Mucosa of rectum (tissue), 2 donors: ENCODE data around the gene TM7SF2.

Experiments
- H3K27ac ChIP-seq, 2 donors: one replicate each; pipeline ENCODE4 v1.7.0; 2013; ENCODE audit warnings: inconsistent platforms in 2 of 2, low read depth in 2 of 2, low read length in 2 of 2
- H3K27me3 ChIP-seq, 2 donors: one replicate each; pipeline ENCODE4 v1.7.0; 2013; ENCODE audit warnings: low read length in 2 of 2; ENCODE audit not compliant: control insufficient read depth in 2 of 2, insufficient read depth in 2 of 2
- H3K36me3 ChIP-seq, 2 donors: one replicate each; pipeline ENCODE4 v1.7.0; 2013; ENCODE audit warnings: low read length in 2 of 2; ENCODE audit not compliant: control insufficient read depth in 2 of 2, insufficient read depth in 2 of 2
- H3K4me1 ChIP-seq, 2 donors: one replicate each; pipeline ENCODE4 v1.7.0; 2013; ENCODE audit warnings: low read length in 2 of 2, mild to moderate bottlenecking in 1 of 2; ENCODE audit not compliant: control insufficient read depth in 2 of 2, insufficient read depth in 2 of 2
- H3K4me3 ChIP-seq, 2 donors: one replicate each; pipeline ENCODE4 v1.7.0; 2013; ENCODE audit warnings: low read length in 2 of 2
- H3K9ac ChIP-seq, 2 donors: one replicate each; pipeline ENCODE4 v1.7.0; 2013; ENCODE audit warnings: low read length in 2 of 2, low read depth in 1 of 2, mild to moderate bottlenecking in 1 of 2
- H3K9me3 ChIP-seq, 2 donors: one replicate each; pipeline ENCODE4 v1.7.0; 2013; ENCODE audit warnings: low read length in 2 of 2; ENCODE audit not compliant: control insufficient read depth in 2 of 2
- donor health status: healthy.
- donor health status: Normal muscosa, but diverticular disease.

Gene TM7SF2

GRCh38 chr11:65120831-65121230 lies 9.2 kb downstream of the TM7SF2 start:
- peaks cover 37 to 38% of the 10 kb centered on the region in 2 donors for H3K36me3 ChIP-seq

GRCh38 chr11:65121447-65121864 lies 9.8 kb downstream of the TM7SF2 start:
- Histone ChIP-seq H3K36me3 (peaks cover 37 to 44% of the 10 kb centered on the region in 2 donors), H3K4me3 (peak overlapping the region; percentile 95 to 98), H3K9me3 (no peaks in the 10 kb centered on the region), H3K27me3 (no peaks in the 10 kb centered on the region), H3K27ac (peak overlapping the region; percentile 90 to 94), H3K4me1 (peaks cover 21% of the 10 kb centered on the region in 2 donors), H3K9ac (peak overlapping the region; percentile 85 to 98)

More at GRCh38 chr11:65120831-65121230, 9.2 kb downstream of the TM7SF2 start:
- Histone ChIP-seq H3K27ac (peak overlapping the region; percentile 90 to 94), H3K4me1 (peaks cover 27% of the 10 kb centered on the region in 2 donors), H3K9me3 (no peaks in the 10 kb centered on the region), H3K9ac (peak overlapping the region; percentile 85 to 98), H3K4me3 (peak overlapping the region; percentile 95 to 98), H3K27me3 (no peaks in the 10 kb centered on the region)

GRCh38 chr11:65121865-65122696 lies 10.4 kb downstream of the TM7SF2 start, which contains the start of the genes FAU and MRPL49:
Gene FAU, minus strand, starts transcription at chr11:65122134. Its CDS starts 321 bp downstream, at chr11:65121813.
Gene MRPL49, plus strand, starts transcription at chr11:65122321. Its CDS starts 26 bp downstream, at chr11:65122347.
- peaks cover 15 to 16% of the 10 kb centered on the region in 2 donors for H3K4me1 ChIP-seq
- H3K4me3 ChIP-seq = peak within 1 kb of the TSS; percentile 95 to 98
- H3K27ac ChIP-seq = peak within 1 kb of the TSS; percentile 90 to 94
- H3K36me3 ChIP-seq = peaks cover 44 to 50% of the 10 kb centered on the region in 2 donors
- no peaks in the 10 kb centered on the region for H3K9me3 ChIP-seq
- H3K27me3 ChIP-seq = no peaks in the 10 kb centered on the region
- peak within 1 kb of the TSS; percentile 96 to 98 for H3K9ac ChIP-seq

DNA sequence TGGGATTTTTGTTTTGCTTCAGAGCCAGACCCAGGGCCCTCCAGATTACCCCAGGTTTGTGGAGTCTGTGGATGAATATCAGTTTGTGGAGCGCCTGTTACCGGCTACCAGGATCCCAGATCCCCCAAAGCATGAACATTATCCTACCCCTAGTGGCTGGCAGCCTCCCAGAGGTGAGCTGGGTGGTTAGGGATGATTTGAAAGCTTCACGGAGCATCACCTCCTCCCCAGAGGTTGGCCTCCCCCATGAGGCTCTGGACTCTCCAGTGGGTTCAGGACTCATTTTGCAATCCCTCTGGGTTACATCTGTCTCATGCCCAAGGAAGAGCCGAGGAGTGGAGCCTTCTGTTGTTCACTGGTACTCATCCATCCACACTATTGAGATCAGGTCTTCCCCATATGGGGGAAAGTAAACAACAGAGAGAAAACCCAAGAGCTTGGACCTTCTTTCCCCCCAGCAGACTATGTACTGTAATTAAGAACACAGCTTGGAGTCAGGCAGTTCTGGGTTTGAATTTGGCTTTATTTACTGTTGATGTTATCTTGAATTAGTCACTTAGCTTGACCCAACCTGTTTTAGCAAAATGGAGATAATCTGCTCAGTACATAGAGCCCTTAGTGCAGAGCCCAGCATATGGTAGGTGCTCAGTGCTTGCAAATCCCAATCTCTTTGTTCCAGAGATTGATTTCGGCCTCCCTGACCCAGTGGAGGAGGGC lies 13.0 kb downstream of the TM7SF2 start:
- Histone ChIP-seq H3K36me3 (peaks cover 52 to 66% of the 10 kb centered on the region in 2 donors), H3K9ac (no peak overlapping the region), H3K4me3 (no peak overlapping the region), H3K9me3 (no peaks in the 10 kb centered on the region), H3K27me3 (no peaks in the 10 kb centered on the region), H3K4me1 (peaks cover 15 to 16% of the 10 kb centered on the region in 2 donors), H3K27ac (no peak overlapping the region)

GRCh38 chr11:65125197-65126056 lies 13.8 kb downstream of the TM7SF2 start:
- Histone ChIP-seq H3K27ac (no peak overlapping the region), H3K4me1 (peaks cover 15 to 16% of the 10 kb centered on the region in 2 donors), H3K4me3 (no peak overlapping the region), H3K27me3 (no peaks in the 10 kb centered on the region), H3K9me3 (no peaks in the 10 kb centered on the region), H3K36me3 (peaks cover 52 to 66% of the 10 kb centered on the region in 2 donors), H3K9ac (no peak overlapping the region)

GRCh38 chr11:65126624-65127274 lies 15.1 kb downstream of the TM7SF2 start:
- Histone ChIP-seq H3K27ac (no peak overlapping the region), H3K4me1 (peaks cover 5 to 6% of the 10 kb centered on the region in 2 donors), H3K27me3 (no peaks in the 10 kb centered on the region), H3K9ac (no peak overlapping the region), H3K9me3 (no peaks in the 10 kb centered on the region), H3K4me3 (no peak overlapping the region), H3K36me3 (peaks cover 61 to 74% of the 10 kb centered on the region in 2 donors)

GRCh38 chr11:65127473-65128181 lies 16.0 kb downstream of the TM7SF2 start:
- peaks cover 69 to 82% of the 10 kb centered on the region in 2 donors for H3K36me3 ChIP-seq
- H3K27ac ChIP-seq = no peak overlapping the region
- H3K4me1 ChIP-seq = peaks cover 8 to 9% of the 10 kb centered on the region in 2 donors
- H3K9ac ChIP-seq = no peak overlapping the region
- H3K4me3 ChIP-seq = no peak overlapping the region
- H3K27me3 ChIP-seq = no peaks in the 10 kb centered on the region
- H3K9me3 ChIP-seq = no peaks in the 10 kb centered on the region

GRCh38 chr11:65128182-65129145 lies 16.8 kb downstream of the TM7SF2 start:
- H3K4me3 ChIP-seq = no peak overlapping the region
- peaks cover 70 to 86% of the 10 kb centered on the region in 2 donors for H3K36me3 ChIP-seq
- peaks cover 11 to 12% of the 10 kb centered on the region in 2 donors for H3K4me1 ChIP-seq
- H3K9ac ChIP-seq = no peak overlapping the region
- no peak overlapping the region for H3K27ac ChIP-seq
- H3K9me3 ChIP-seq = no peaks in the 10 kb centered on the region
- H3K27me3 ChIP-seq = no peaks in the 10 kb centered on the region
